Measurements from ENCODE around the gene NSMCE1.
A peak's percentile ranks its signal among the peaks of the same experiment; 100 is the strongest.
"Not testable (repeated sequence)": the region's sequence is repeated elsewhere in the genome, so short reads cannot be mapped to it uniquely, and the experiment has no call there.

NSMCE1 gene

DNA sequence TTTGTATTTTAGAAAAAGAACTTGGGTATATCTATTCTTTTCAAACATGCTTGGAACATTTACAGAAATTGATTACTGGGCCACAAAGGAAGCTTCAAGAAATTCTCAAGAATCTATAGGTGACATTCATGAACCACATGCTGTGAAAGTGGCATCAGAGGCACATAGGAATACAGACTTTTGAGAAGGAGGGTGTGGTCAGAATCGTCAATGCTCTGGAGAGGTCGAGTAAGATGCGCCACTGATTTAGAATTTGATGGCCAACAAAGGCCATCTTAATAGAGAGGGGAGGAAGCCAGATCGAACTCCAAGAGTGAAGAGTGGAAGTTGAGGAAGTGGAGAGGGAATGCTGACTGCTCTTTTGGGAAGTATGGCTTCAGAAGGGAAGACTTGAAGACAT is 3.5 kb upstream of the NSMCE1 start:
- no peak for DNase-seq (ENCODE audit: low spot score)

DNA sequence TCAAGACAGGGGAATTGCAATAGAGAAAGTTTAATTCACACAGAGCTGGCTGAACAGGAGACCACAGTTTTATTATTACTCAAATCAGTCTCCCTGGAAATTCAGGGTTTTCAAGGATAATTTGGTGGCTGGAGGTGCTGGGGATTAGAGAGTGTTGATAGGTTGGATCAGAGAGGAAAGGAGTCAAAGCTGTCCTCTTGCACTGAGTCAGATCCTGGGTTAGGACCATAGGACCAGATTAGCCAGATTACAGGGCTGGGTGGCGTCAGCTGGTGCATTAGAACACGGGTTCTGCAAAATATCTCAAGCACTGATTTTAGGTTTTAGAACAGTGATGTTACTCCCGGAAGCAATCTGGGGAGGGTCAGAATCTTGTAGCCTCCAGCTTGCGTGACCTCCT is 1.8 kb upstream of the NSMCE1 start:
- DNase-seq (ENCODE audit: low spot score), result no peak

GRCh38 chr16:27269300-27270150 is 953 bp upstream of the NSMCE1 start:
- no peak for DNase-seq (ENCODE audit: low spot score)

DNA sequence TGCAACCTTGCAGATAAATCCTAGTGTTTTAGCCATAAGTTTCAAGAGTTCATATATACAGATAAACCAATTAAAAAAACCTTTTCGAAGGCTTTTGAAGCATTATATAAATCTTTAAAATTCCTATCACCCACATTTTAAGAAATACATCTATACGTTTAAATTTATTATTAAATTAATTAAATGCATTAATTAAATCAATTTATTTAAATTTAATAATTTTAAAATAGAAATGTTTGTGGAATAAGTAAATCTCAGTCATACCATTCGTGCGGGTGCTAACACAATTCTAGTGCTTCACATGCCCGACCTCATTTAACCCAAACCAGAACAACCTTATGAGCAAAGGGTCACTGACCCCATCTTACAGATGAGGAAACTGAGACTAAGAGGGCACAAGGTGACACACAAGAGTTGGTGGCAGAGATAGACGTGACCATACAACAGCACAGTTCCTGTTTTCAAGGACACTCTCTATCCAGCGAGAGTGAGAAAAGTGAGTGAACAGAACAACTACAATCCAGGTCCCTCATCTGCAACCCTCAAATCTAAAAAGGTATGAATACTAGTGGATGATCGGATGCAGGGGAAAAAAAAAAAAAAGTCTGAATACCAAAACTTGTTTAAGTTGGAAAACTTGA is 1.4 kb downstream of the NSMCE1 start:
- DNase-seq (ENCODE audit: low spot score), result no peak

DNA sequence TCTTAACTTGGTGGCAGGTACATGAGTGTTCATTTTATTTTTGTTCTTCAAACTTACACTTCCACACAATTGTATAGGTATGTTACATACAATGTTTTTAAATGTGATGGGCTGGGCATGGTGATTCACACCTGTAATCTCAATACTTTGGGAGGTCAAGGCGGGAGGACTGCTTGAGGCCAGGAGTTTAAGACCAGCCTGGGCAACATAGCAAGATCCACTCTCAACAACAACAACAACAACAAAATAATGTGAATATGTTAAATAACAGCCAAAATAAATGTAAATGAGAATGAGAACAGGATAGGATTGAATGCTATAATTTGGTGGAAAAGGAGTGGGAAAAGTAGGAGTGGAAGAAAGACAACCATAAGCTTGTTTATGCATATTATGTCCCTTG is 2.6 kb downstream of the NSMCE1 start:
- no peak for DNase-seq (ENCODE audit: low spot score)

GRCh38 chr16:27264151-27264550 is 4.4 kb downstream of the NSMCE1 start:
- DNase-seq (ENCODE audit: low spot score), result peak; percentile 24

DNA sequence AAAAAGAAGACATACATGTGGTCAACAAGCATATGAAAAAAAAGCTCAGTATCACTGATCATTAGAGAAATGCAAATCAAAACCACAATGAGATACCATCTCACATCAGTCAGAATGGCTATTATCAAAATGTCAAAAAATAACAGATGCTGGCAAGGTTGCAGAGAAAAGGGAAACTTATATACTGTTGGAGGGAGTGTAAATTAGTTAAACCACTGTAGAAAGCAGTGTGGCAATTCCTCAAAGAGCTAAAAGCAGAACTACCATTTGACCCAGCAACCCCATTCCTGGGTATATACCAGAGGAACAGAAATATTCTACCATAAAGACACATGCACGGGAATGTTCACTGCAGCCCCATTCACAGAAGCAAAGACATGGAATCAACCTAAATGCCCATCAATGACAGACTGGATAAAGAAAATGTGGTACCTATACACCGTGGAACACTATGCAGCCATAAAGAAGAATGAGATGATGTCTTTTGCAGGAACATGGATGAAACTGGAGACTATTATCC is 5.6 kb downstream of the NSMCE1 start:
- DNase-seq (ENCODE audit: low spot score), result not testable (repeated sequence)

- no peak for DNase-seq (ENCODE audit: low spot score)
Measured at GRCh38 chr16:27259710-27260109, 8.9 kb downstream of the NSMCE1 start.

DNA sequence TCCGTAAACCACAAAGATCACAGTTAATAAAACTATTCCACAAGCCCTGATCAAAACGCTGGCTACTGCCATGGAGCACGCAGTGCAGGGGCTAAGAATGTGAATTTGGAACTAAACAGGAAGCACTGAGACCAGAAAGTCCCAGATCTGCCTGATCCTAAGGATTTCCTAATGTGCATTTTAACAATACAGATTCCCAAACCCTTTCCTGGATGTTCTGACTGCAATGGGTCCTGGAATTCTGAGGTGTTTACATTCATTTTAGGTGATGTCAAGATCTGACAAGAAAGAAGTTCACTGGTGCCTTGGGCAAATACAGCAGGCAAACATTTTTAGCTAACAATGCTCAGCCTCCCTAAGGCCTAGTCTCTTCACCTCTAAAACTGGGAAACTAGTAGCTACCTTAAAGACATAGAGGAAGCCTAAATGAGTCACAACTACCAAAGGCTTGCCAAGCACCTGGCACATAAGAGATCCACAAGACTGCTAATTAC is 10.3 kb downstream of the NSMCE1 start:
- no peak for DNase-seq (ENCODE audit: low spot score)

- no peak for DNase-seq (ENCODE audit: low spot score)
Measured at GRCh38 chr16:27257271-27257670, 11.3 kb downstream of the NSMCE1 start.

GRCh38 chr16:27256861-27257260 is 11.7 kb downstream of the NSMCE1 start:
- no peak for DNase-seq (ENCODE audit: low spot score)

DNA sequence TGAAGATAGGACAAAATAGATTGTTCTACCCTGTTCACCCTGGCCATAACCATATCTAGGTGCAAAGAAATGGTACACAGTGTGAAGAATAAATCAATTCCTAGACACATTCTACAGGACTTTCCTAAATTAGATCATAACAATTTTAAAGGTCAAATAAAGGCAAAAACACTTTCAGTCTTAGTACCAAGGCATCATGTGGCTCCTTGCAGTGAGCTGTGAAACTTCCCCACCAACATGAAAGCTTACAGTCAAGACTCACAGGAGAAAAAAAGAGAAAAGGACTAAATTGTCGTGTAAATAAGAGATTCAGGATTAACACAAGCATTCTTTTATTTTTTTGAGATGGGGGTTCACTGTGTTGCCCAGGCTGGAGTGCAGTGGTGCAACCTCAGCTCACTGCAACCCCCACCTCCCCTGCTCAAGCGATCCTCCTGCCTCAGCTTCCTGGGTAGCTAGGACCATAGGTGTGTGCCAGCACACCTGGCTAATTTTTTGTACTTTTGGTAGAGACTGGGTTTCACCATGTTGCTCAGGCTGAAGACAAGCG is 14.2 kb downstream of the NSMCE1 start:
- no peak for DNase-seq (ENCODE audit: low spot score)

GRCh38 chr16:27253526-27253930 is 15.0 kb downstream of the NSMCE1 start:
- DNase-seq (ENCODE audit: low spot score), result no peak

DNA sequence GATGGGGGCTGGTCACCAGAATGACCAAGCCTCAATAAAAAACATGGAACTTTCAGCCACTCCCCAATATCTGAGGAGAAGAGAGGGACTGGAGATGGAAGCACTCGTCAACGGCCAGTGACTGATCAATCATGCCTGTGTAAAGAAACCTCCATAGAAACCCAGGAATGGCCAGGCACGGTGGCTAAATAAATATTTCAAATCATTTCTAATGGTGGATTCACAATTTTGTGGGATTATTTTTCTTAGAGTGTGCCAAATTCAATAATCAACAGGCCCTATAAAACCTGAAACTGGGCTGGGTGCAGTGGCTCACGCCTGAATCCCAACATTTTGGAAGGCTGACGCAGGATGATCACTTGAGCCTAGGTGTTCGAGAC is 16.4 kb downstream of the NSMCE1 start:
- DNase-seq (ENCODE audit: low spot score), result no peak

GRCh38 chr16:27251541-27252205 is 16.9 kb downstream of the NSMCE1 start:
- DNase-seq (ENCODE audit: low spot score), result no peak

DNA sequence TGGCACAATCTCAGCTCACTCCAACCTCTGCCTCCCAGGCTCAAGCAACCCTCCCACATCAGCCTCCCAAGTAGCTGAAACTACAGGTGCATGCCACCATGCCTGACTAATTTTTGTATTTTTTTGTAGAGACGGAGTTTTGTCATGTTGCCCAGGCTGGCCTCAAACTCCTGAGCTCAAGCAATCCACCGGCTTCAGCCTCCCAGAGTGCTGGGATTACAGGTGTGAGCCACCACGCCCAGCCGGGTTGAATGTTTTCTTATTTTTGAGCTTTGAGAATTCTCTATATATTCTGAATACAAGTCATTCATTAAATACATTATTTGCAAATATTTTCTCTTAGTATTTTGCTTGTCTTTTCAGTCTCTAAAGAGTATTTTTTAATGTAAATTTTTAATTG is 19.7 kb downstream of the NSMCE1 start:
- not testable (repeated sequence) for DNase-seq (ENCODE audit: low spot score)

DNA sequence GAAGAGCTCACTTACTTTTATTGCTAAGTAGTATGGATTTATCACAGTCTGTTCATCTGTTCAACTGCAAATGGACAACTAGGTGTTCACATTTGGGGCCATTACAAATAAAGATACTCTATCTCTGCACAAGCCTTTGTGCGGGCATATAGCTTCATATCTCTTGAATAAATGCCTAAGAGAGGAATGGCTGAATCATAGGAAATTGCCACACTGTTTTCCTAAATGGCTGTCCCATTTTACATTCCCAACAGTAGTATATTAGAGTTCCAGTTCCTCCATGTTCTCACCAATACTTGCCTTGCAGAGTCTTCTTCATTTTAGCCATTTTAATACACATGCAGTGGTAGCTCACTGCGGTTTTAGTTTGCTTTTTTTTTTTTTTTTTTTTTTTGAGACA is 20.5 kb downstream of the NSMCE1 start:
- DNase-seq (ENCODE audit: low spot score), result no peak

GRCh38 chr16:27247076-27247475 is 21.5 kb downstream of the NSMCE1 start:
- not testable (repeated sequence) for DNase-seq (ENCODE audit: low spot score)

DNA sequence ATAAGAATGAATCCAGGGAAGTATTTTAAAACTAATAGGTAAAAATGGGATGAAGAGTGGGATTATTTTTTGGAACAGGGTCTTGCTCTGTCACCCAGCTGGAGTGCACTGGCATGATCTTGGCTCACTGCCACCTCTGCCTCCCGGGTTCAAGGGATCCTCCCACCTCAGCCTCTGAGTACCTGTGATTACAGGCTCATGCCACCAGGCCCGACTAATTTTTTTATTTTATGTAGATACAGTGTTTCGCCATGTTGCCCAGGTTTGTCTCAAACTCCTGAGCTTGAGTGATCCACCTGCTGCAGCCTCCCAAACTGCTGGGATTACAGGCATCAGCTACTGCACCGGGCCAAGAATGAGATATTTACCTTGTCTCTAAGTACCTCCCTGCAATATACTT is 22.1 kb downstream of the NSMCE1 start:
- no peak for DNase-seq (ENCODE audit: low spot score)

- no peak for DNase-seq (ENCODE audit: low spot score)
Measured at GRCh38 chr16:27245276-27246172, 23.0 kb downstream of the NSMCE1 start.

GRCh38 chr16:27244363-27244755 is 24.2 kb downstream of the NSMCE1 start:
- DNase-seq (ENCODE audit: low spot score), result no peak

Data from LoVo (cell line).